Osteocyte (in vitro differentiated cells): ENCODE results near the gene NR2E3. TPM values are rescaled to one million over a fixed set of nuclear protein-coding genes. Genes with fewer than 3 reads are reported as not detected.

Experiments
- DNase-seq: peaks from one replicate; pipeline ENCODE4 v3.0.0; 2021; ENCODE audit warnings: mixed read lengths; ENCODE audit not compliant: unreplicated experiment; ENCODE audit errors: extremely low spot score
- H3K27ac Mint-ChIP-seq: one replicate; pipeline ENCODE4 v1.8.0; 2021; ENCODE audit warnings: mild to moderate bottlenecking, mixed read lengths; ENCODE audit not compliant: unreplicated experiment
- H3K27me3 Mint-ChIP-seq: one replicate; pipeline ENCODE4 v1.8.0; 2021; ENCODE audit warnings: mixed read lengths; ENCODE audit not compliant: unreplicated experiment
- H3K36me3 Mint-ChIP-seq: one replicate; pipeline ENCODE4 v1.8.0; 2021; ENCODE audit warnings: mixed read lengths; ENCODE audit not compliant: unreplicated experiment
- H3K4me1 Mint-ChIP-seq: one replicate; pipeline ENCODE4 v1.8.0; 2021; ENCODE audit warnings: mixed read lengths; ENCODE audit not compliant: unreplicated experiment
- H3K4me3 Mint-ChIP-seq: one replicate; pipeline ENCODE4 v1.8.0; 2021; ENCODE audit warnings: mild to moderate bottlenecking, moderate library complexity, mixed read lengths; ENCODE audit not compliant: unreplicated experiment
- H3K9me3 Mint-ChIP-seq: one replicate; pipeline ENCODE4 v1.8.0; 2021; ENCODE audit warnings: mixed read lengths; ENCODE audit not compliant: unreplicated experiment
- CTCF ChIP-seq: fragments of 200-600 bp; sonication (generic); IDR thresholded peaks from 2 replicates; pipeline ENCODE4 v1.5.0; 2021; ENCODE audit warnings: antibody characterized with exemption, mild to moderate bottlenecking, moderate library complexity
- total RNA-seq: library from RNA; stranded (reverse); gene quantifications from 2 replicates; pipeline ENCODE4 v1.2.1, GENCODE V29; 2021

NR2E3 gene
- total RNA-seq, 1 donor from 2014 or later = not detected

DNA sequence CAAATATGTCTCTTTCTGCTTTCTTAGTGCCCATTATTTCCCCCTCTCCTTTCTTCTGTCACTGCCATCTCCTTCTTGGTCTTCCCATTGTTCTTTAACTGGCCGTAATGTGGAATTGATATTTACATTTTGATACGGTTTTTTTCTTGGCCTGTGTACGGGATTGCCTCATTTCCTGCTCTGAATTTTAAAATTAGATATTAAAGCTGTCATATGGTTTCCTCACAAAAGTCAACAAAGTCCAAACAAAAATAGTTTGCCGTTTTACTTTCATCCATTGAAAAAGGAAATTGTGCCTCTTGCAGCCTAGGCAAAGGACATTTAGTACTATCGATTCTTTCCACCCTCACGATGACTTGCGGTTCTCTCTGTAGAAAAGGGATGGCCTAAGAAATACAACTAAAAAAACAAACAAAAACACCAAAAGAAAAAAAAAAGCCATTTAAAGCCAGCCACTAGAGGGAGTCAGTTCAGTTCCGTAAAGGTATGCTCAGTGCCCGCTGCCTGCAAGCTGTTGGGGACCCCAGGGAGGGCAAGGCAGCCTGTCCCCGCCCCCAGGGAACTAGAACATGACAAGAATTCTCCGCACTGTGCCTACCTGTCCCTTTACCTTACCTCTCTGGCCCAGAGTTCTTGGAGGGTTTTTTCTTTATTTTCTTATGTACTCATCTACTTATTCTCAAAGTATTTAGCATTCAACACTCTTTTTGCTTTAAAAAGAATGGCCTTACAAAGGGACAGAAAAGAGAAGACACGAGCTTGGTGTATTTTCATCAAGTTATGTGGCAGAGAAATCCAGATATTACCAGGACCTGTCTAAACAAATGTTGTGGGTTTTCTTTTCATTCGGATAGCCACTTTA lies 30.0 kb upstream of the NR2E3 start:
- peak; percentile 79 for TF ChIP-seq CTCF
- Mint-ChIP-seq H3K4me1 (peaks cover 12% of the 10 kb centered on the region), H3K4me3 (peak overlapping the region; percentile 11), H3K27ac (peak overlapping the region; percentile 39), H3K36me3 (no peaks in the 10 kb centered on the region), H3K9me3 (no peaks in the 10 kb centered on the region), H3K27me3 (peaks cover 7% of the 10 kb centered on the region)
- DNase-seq = peak; percentile 69

DNA sequence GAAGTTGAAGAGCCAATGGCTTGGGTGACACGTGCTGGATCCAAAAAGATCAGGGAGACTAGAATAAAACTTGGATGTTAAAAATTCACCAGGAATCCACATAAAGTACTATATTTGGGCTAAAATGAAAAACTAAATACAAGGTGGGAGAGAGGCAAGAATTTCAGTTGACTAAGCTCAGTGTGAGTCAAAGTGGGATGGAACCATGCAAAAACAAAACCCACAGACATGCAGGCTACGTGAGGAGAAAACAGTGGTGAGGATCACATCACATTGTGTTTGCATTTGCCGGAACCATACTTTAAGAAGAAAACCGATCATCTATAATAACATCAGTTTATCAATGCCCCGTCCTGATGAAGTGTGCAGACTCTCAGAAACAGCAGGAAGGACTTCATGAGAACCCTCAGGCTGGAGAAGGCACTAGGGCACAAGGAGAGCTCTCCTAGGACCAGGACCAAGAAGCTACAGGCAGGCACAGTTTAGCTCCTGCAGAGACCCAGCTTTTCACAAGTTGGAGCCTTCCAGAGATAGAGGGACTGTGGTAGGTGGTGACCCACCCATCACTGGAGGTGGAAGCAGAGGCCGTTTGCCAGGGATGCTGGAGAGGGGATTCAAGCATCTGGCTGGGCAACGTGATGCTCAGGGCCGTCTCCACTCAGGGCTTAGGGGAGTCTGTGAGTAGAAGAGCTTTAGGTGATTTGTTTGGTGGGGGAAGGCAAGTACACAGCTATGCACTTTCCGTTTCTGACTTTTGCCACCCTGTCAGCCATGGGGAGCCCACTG lies 29.0 kb upstream of the NR2E3 start:
- no peak for TF ChIP-seq CTCF
- H3K36me3 Mint-ChIP-seq = no peaks in the 10 kb centered on the region
- peaks cover 9% of the 10 kb centered on the region for H3K4me1 Mint-ChIP-seq
- no peak overlapping the region for H3K4me3 Mint-ChIP-seq
- DNase-seq = no peak
- H3K27me3 Mint-ChIP-seq = peaks cover 10% of the 10 kb centered on the region
- no peaks in the 10 kb centered on the region for H3K9me3 Mint-ChIP-seq
- no peak overlapping the region for H3K27ac Mint-ChIP-seq

DNA sequence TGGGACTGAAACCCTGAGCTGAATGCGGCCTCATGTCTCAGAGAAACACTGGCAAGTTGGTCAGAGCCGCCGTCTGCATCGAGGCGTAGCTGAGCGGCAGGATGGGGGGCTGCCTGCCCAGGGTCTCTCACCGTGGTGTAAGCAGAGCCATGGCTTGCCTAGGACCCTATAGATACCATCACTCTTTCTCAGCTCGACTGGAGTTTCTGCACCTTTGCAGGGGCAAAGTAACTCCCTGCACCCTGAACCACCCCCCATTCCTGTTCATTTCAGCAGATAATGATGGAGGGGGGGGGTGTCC lies 28.4 kb upstream of the NR2E3 start:
- Mint-ChIP-seq H3K4me3 (no peak overlapping the region), H3K27ac (no peak overlapping the region), H3K9me3 (no peaks in the 10 kb centered on the region), H3K27me3 (peaks cover 10% of the 10 kb centered on the region), H3K36me3 (no peaks in the 10 kb centered on the region), H3K4me1 (peaks cover 9% of the 10 kb centered on the region)
- peak; percentile 65 for DNase-seq
- TF ChIP-seq CTCF = no peak

DNA sequence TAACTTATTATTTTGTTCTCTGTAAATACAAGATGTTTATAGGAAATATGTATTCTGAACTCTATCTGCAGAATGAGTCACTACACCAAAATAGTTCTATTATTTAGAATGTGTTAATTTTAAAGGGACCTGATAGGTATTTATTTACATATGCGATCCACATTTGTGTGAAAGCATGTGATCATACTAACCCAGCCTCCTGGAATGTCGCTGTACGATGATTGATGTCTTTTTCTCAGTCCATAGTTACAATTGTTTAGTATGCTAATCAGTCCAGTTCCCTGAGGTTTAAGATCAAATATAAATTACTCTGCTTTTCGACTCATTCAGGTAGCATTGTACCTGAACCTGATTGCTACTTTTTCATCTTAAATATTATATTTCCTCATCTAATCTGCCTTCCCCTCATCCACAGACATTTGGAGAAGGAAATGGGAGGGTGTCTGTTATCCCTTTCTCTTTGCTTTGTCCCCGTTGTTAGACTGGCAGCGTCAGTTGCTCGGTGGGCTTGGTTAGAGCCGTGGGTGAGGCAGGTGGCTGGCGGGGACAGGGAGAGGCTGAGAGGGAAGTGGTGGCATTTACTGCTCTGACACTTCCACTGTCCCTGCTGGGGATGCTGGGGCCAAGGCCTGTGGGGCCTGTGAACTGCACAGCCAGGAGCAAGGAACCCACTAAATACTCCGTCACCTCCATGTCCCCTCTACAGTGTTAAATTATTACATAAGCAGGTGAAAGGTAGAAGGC lies 27.8 kb upstream of the NR2E3 start:
- peaks cover 10% of the 10 kb centered on the region for H3K27me3 Mint-ChIP-seq
- no peaks in the 10 kb centered on the region for H3K9me3 Mint-ChIP-seq
- no peak overlapping the region for H3K4me3 Mint-ChIP-seq

More for the DNA sequence above, 27.8 kb upstream of the NR2E3 start:
- H3K27ac Mint-ChIP-seq = no peak overlapping the region
- peak; percentile 62 for DNase-seq
- no peak for TF ChIP-seq CTCF
- peaks cover 9% of the 10 kb centered on the region for H3K4me1 Mint-ChIP-seq
- H3K36me3 Mint-ChIP-seq = no peaks in the 10 kb centered on the region
